DOHH2 (cell line): ENCODE data around the gene IQSEC3.

Experiments used
- H3F3A ChIP-seq: fragments of 200-600 bp; sonication (generic), shearing (Covaris generic); 2 replicates; pipeline ENCODE4 v1.6.0; 2016; ENCODE audit warnings: antibody characterized with exemption, mild to moderate bottlenecking; ENCODE audit not compliant: control insufficient read depth, insufficient read depth
- H3K27ac ChIP-seq: fragments of 200-600 bp; sonication (generic); 2 replicates; pipeline ENCODE4 v1.5.1; 2014; ENCODE audit warnings: low read depth, mild to moderate bottlenecking, low read length, moderate library complexity
- H3K27me3 ChIP-seq: fragments of 200-600 bp; sonication (generic); 2 replicates; pipeline ENCODE4 v1.6.1; 2014; ENCODE audit warnings: mild to moderate bottlenecking, low read length, mixed read lengths; ENCODE audit not compliant: control insufficient read depth
- H3K36me3 ChIP-seq: fragments of 200-600 bp; sonication (generic); 2 replicates; pipeline ENCODE4 v1.6.1; 2014; ENCODE audit warnings: mild to moderate bottlenecking, low read length, moderate library complexity, mixed read lengths; ENCODE audit not compliant: control insufficient read depth
- H3K4me1 ChIP-seq: fragments of 200-600 bp; sonication (generic); 2 replicates; pipeline ENCODE4 v1.6.1; 2014; ENCODE audit warnings: mild to moderate bottlenecking, low read length, mixed read lengths; ENCODE audit not compliant: control insufficient read depth
- H3K4me2 ChIP-seq: fragments of 200-600 bp; sonication (generic); 2 replicates; pipeline ENCODE4 v1.6.0; 2014; ENCODE audit warnings: mild to moderate bottlenecking, low read length, moderate library complexity
- H3K4me3 ChIP-seq: fragments of 200-600 bp; sonication (generic); 2 replicates; pipeline ENCODE4 v1.5.1; 2014; ENCODE audit warnings: mild to moderate bottlenecking, low read length, mixed read lengths
- H3K79me2 ChIP-seq: fragments of 200-600 bp; sonication (generic); 2 replicates; pipeline ENCODE4 v1.6.1; 2014; ENCODE audit warnings: mild to moderate bottlenecking, low read length, mixed read lengths; ENCODE audit not compliant: control insufficient read depth
- H3K9me2 ChIP-seq: fragments of 200-600 bp; sonication (generic); replicated peaks from 2 replicates; pipeline ENCODE4 v1.6.1; 2014; ENCODE audit warnings: mild to moderate bottlenecking, low read length, mixed read lengths; ENCODE audit not compliant: control insufficient read depth
- H3K9me3 ChIP-seq: fragments of 200-600 bp; sonication (generic); 2 replicates; pipeline ENCODE4 v1.6.1; 2014; ENCODE audit warnings: antibody characterized with exemption, low read length, mixed read lengths; ENCODE audit not compliant: control insufficient read depth, insufficient read depth
- H4K20me1 ChIP-seq: fragments of 200-600 bp; sonication (generic); 2 replicates; pipeline ENCODE4 v1.6.0; 2014; ENCODE audit warnings: low read depth, mild to moderate bottlenecking, antibody characterized with exemption, low read length, moderate library complexity; ENCODE audit not compliant: control insufficient read depth, insufficient read depth
- EZH2phosphoT487 ChIP-seq: fragments of 200-600 bp; sonication (generic); IDR thresholded peaks from 2 replicates; pipeline ENCODE4 v1.6.1; 2017; ENCODE audit warnings: borderline replicate concordance, mild to moderate bottlenecking, antibody characterized with exemption, low read length, moderate library complexity, mixed read lengths
- TF ChIP-seq, protein P1 (sequence below): fragments of 200-600 bp; sonication (generic); IDR thresholded peaks from one replicate; pipeline ENCODE4 v1.5.1; 2014; ENCODE audit warnings: antibody characterized with exemption, mild to moderate bottlenecking, low read depth, low read length; ENCODE audit not compliant: poor library complexity, severe bottlenecking

Gene IQSEC3

DNA sequence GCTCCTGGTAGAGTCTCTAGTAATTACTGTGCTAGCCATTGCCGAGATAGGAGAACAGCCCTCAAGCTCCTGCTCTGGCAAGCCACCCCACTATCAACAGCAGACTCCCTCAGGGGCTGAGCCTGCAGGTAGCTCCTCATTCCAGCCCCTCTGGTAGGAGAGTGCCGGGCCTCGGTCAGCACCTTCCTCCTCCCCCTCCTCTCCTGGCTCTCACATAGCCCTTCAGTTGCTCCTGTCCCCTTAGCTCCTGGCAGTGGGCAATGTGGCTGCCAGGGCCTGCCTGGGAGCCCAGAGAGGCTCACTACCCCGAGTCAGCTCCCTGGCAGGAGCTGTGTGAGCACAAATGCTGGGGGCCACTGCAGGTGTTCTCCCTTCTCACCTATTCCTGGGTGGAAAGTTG, 52.0 kb downstream of the IQSEC3 start:
- H3K36me3 ChIP-seq = no peaks in the 10 kb centered on the region
- no peak overlapping the region for H3K27ac ChIP-seq
- no peaks in the 10 kb centered on the region for H3K79me2 ChIP-seq
- no peaks in the 10 kb centered on the region for H3K9me3 ChIP-seq
- H3K4me3 ChIP-seq = no peak overlapping the region
- H3K4me1 ChIP-seq = no peaks in the 10 kb centered on the region
- peaks cover 4% of the 10 kb centered on the region; the same call in 1 of the 2 replicates for H3K27me3 ChIP-seq
- no peaks in the 10 kb centered on the region for H3F3A ChIP-seq
- H3K9me2 ChIP-seq = no peaks in the 10 kb centered on the region
- H3K4me2 ChIP-seq = no peak overlapping the region
- H4K20me1 ChIP-seq = no peaks in the 10 kb centered on the region
- TF ChIP-seq, protein P1, sequence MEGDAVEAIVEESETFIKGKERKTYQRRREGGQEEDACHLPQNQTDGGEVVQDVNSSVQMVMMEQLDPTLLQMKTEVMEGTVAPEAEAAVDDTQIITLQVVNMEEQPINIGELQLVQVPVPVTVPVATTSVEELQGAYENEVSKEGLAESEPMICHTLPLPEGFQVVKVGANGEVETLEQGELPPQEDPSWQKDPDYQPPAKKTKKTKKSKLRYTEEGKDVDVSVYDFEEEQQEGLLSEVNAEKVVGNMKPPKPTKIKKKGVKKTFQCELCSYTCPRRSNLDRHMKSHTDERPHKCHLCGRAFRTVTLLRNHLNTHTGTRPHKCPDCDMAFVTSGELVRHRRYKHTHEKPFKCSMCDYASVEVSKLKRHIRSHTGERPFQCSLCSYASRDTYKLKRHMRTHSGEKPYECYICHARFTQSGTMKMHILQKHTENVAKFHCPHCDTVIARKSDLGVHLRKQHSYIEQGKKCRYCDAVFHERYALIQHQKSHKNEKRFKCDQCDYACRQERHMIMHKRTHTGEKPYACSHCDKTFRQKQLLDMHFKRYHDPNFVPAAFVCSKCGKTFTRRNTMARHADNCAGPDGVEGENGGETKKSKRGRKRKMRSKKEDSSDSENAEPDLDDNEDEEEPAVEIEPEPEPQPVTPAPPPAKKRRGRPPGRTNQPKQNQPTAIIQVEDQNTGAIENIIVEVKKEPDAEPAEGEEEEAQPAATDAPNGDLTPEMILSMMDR = no peak
- no peak for TF ChIP-seq EZH2phosphoT487

DNA sequence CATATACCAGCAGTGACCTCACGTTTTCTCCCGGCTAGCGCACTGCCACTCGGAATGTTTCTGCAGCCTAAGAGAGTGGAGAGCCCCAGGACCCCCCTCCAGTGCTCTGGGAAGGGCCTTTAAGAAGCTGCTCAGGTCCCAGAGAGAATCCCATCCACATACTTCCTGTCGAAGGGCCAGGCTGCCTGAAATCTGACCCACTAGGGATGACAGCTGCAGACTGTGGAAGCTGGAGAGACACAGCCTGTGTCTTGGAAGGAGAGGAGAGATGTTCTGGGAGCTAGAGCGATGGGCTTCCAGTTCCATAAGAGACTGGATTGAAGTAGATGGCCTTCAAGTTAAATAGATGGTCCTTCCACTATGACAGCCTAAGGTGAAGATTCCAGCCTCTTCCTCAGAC, 54.4 kb downstream of the IQSEC3 start:
- H3K4me2 ChIP-seq = no peak overlapping the region
- no peak overlapping the region for H3K4me3 ChIP-seq
- no peaks in the 10 kb centered on the region for H3K4me1 ChIP-seq
- TF ChIP-seq, protein P1 = no peak
- no peak for TF ChIP-seq EZH2phosphoT487
- H3K79me2 ChIP-seq = no peaks in the 10 kb centered on the region
- H3K9me2 ChIP-seq = no peaks in the 10 kb centered on the region
- peaks cover 4% of the 10 kb centered on the region; the same call in 1 of the 2 replicates for H3K27me3 ChIP-seq
- no peaks in the 10 kb centered on the region for H3K9me3 ChIP-seq
- H3K36me3 ChIP-seq = no peaks in the 10 kb centered on the region
- no peaks in the 10 kb centered on the region for H3F3A ChIP-seq
- H3K27ac ChIP-seq = no peak overlapping the region
- no peaks in the 10 kb centered on the region for H4K20me1 ChIP-seq

DNA sequence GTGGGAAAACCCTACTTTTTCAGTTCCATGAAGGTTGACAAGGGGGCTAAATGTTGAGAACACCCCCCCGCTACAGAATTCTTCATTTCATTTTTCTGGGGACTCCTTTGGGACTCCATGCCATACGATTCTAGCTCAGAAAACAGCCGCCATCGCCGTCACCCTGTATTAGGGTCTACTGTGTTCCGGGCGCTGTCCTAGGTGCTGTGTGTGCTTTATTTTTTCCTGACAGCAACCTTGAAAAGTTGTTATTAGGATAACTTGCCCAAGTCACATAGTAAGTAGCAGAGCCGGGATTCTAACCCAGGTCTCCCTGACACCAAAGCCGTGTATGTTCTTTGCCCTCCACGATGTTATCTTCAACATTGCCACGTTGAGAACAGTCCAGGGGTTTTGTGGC, 55.1 kb downstream of the IQSEC3 start:
- Histone ChIP-seq H3K9me2 (no peaks in the 10 kb centered on the region), H3K36me3 (no peaks in the 10 kb centered on the region), H3K9me3 (no peaks in the 10 kb centered on the region), H3K4me1 (no peaks in the 10 kb centered on the region), H3F3A (no peaks in the 10 kb centered on the region), H3K79me2 (no peaks in the 10 kb centered on the region), H3K27me3 (peaks cover 4% of the 10 kb centered on the region; the same call in 1 of the 2 replicates), H3K27ac (no peak overlapping the region), H4K20me1 (no peaks in the 10 kb centered on the region), H3K4me3 (no peak overlapping the region), H3K4me2 (no peak overlapping the region)
- no peak for TF ChIP-seq EZH2phosphoT487
- TF ChIP-seq, protein P1 = no peak

DNA sequence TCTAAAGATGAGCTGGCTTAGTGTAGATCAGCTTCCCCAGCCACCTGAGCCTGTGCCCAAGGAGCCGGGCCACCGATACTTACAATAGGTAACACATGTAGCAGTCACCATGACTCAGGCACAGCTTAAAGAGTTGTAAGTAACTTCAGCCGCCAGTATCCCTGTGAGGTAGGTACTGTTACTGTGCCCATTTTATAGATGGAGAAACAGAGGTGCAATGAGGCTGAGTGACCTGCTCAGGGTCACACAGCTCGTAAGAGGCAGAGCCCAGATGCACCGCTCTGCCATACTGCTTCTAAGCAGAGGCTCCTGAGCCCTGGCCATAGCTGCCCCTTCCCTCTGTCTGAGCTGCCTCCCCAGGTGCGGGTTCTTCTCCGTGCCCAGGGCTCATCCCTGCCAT, 58.5 kb downstream of the IQSEC3 start:
- Histone ChIP-seq H4K20me1 (no peaks in the 10 kb centered on the region), H3K4me2 (no peak overlapping the region), H3K27me3 (peaks cover 4% of the 10 kb centered on the region; the same call in 1 of the 2 replicates), H3K4me3 (no peak overlapping the region), H3K27ac (no peak overlapping the region), H3K4me1 (peaks cover 13% of the 10 kb centered on the region), H3F3A (no peaks in the 10 kb centered on the region), H3K9me3 (no peaks in the 10 kb centered on the region), H3K79me2 (no peaks in the 10 kb centered on the region), H3K9me2 (no peaks in the 10 kb centered on the region), H3K36me3 (no peaks in the 10 kb centered on the region)
- TF ChIP-seq, protein P1 = no peak
- no peak for TF ChIP-seq EZH2phosphoT487
